Endodermal cell (in vitro differentiated cells): Measurements from ENCODE around the gene FLNC. TPM values are rescaled to one million over a fixed set of nuclear protein-coding genes. Genes with fewer than 3 reads are reported as not detected.
A peak's percentile ranks its signal among the peaks of the same experiment; 100 is the strongest.

Source experiments
- DNase-seq: peaks from one replicate; pipeline ENCODE4 v3.0.0-alpha.2; 2017
- H3K27ac ChIP-seq: 2 replicates; pipeline ENCODE4 v1.5.1; 2013; ENCODE audit warnings: mild to moderate bottlenecking, low read depth, low read length, moderate library complexity
- H3K27me3 ChIP-seq: 2 replicates; pipeline ENCODE4 v1.6.1; 2013; ENCODE audit warnings: mild to moderate bottlenecking, low read length, moderate library complexity; ENCODE audit not compliant: insufficient read depth, control insufficient read depth, poor library complexity, severe bottlenecking
- H3K36me3 ChIP-seq: 2 replicates; pipeline ENCODE4 v1.7.0; 2013; ENCODE audit warnings: mild to moderate bottlenecking, low read length, moderate library complexity; ENCODE audit not compliant: control insufficient read depth, insufficient read depth
- H3K4me1 ChIP-seq: one replicate; pipeline ENCODE4 v1.7.0; 2013; ENCODE audit warnings: low read length; ENCODE audit not compliant: control insufficient read depth, insufficient read depth
- H3K4me3 ChIP-seq: 2 replicates; pipeline ENCODE4 v1.5.1; 2013; ENCODE audit warnings: mild to moderate bottlenecking, low read length, moderate library complexity
- H3K9ac ChIP-seq: 2 replicates; pipeline ENCODE4 v1.6.1; 2013; ENCODE audit warnings: mild to moderate bottlenecking, low read length, moderate library complexity; ENCODE audit not compliant: poor library complexity, severe bottlenecking; ENCODE audit errors: extremely low read depth
- H3K9me3 ChIP-seq: 2 replicates; pipeline ENCODE4 v1.6.1; 2013; ENCODE audit warnings: mild to moderate bottlenecking, low read length, moderate library complexity; ENCODE audit not compliant: control insufficient read depth
- H3K27ac Mint-ChIP-seq: 2 replicates; pipeline ENCODE4 v1.8.0; 2020; ENCODE audit warnings: mixed read lengths
- H3K27me3 Mint-ChIP-seq: 2 replicates; pipeline ENCODE4 v1.8.0; 2021; ENCODE audit warnings: mild to moderate bottlenecking, mixed read lengths; ENCODE audit not compliant: insufficient read depth
- H3K36me3 Mint-ChIP-seq: 2 replicates; pipeline ENCODE4 v1.8.0; 2020; ENCODE audit warnings: low read depth, mixed read lengths
- H3K4me1 Mint-ChIP-seq: 2 replicates; pipeline ENCODE4 v1.8.0; 2020; ENCODE audit warnings: mixed read lengths
- H3K4me3 Mint-ChIP-seq: 2 replicates; pipeline ENCODE4 v1.8.0; 2020; ENCODE audit warnings: mild to moderate bottlenecking, moderate library complexity, mixed read lengths
- H3K9me3 Mint-ChIP-seq: 2 replicates; pipeline ENCODE4 v1.8.0; 2020; ENCODE audit warnings: mild to moderate bottlenecking, mixed read lengths
- CTCF ChIP-seq: fragments of 200-600 bp; sonication (generic); conservative IDR thresholded peaks from 2 replicates; pipeline ENCODE4 v1.5.0; 2021; ENCODE audit warnings: antibody characterized with exemption, mild to moderate bottlenecking
- WGBS, 2 experiments: methylation state at CpG; one replicate each; pipeline versions ENCODE4 v1.1.5 to v1.1.7; 2013; ENCODE audit warnings: missing lambda C conversion rate in 2 of 2, mixed read lengths in 1 of 2; ENCODE audit not compliant: insufficient coverage in 1 of 2, insufficient read length in 1 of 2; 5-methylcytosine and 5-hydroxymethylcytosine counted together
- total RNA-seq, 2 donors: library from RNA; stranded (reverse); fragmentation: NEBNext Ultra II Directional in 1 of 2; extraction: Animal tissue kit (Norgen Biotek cat#: 25700) in 1 of 2; gene quantifications; 2 replicates in 1 of 2; 3 replicates in 1 of 2; pipeline ENCODE4 v1.2.1, GENCODE V29; 2021

FLNC gene
- total RNA-seq, 2 donors from 2014 or later: 6.6 to 11.5 TPM

DNA sequence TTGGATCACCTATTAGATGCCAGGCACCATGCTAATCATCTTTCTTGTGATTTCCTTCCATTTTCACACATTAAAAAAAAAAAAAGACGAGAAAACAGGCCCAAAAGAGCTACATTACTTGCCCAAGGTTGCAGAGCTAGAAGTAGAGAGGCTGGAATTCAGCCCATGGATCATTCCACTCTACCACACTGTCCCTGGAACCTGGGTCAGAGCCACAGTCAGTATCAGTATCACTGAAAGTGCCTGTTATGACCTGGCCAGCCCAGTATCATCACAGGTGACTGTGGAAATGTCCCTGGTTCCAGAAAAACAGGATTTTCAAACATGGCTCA lies 3.3 kb upstream of the FLNC start:
- Histone ChIP-seq H3K4me3 (no peak overlapping the region), H3K27ac (no peak overlapping the region), H3K36me3 (no peaks in the 10 kb centered on the region), H3K9me3 (no peaks in the 10 kb centered on the region), H3K9ac (no peak overlapping the region), H3K27me3 (peaks cover 11% of the 10 kb centered on the region), H3K4me1 (no peaks in the 10 kb centered on the region)
- TF ChIP-seq CTCF: no peak
- Mint-ChIP-seq H3K4me1 (peaks cover 14% of the 10 kb centered on the region), H3K27ac (no peak overlapping the region), H3K36me3 (no peaks in the 10 kb centered on the region), H3K4me3 (no peak overlapping the region), H3K9me3 (no peaks in the 10 kb centered on the region), H3K27me3 (peaks cover 39% of the 10 kb centered on the region)
- WGBS, 2 experiments: 83% methylated on average over 1 of the region's 1 CpG; no CpG with 5 or more reads in 1 of the 2 experiments
- no peak for DNase-seq

DNA sequence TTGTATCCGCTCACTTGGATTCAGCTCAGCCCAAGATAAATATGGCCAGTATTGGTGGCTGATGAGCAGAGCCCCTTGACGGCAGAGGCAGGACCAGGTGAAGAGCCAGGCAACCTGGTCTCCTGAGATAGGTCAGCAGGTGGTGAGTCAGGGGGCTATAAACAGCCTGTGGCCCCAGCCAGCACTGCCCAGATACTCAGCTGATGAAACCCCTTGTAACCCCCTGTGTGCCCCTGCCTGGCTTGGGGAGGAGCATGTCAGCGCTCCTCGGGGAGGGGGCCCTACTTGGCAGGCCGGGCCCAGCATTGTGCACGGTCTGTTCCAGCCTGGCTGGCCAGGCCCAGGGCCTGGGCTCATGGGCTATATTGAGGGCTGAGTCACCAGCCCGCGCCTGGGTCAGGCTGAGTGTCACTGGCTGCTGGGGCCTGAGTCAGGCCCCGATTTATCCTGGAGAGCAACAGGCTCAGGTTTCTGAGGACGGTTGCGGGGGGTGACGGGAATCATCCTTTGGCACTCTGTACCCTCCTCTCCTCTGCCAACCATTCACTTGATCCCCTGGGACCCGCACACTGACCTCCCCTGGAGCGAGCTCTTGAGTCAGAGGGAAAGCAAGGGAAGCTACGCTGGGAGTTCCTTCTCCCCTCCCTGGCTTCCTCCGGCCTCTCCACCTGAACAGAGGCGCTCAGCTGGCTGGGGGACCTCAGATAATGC lies 2.8 kb upstream of the FLNC start:
- no peak overlapping the region for H3K4me3 ChIP-seq
- no peak overlapping the region for H3K27ac Mint-ChIP-seq
- peak overlapping the region; percentile 22 for H3K27ac ChIP-seq
- H3K36me3 ChIP-seq: no peaks in the 10 kb centered on the region
- no peaks in the 10 kb centered on the region for H3K4me1 ChIP-seq
- WGBS, 2 experiments: 57 to 71% methylated on average over 15 to 17 of the region's 17 CpGs
- no peak overlapping the region for H3K4me3 Mint-ChIP-seq
- H3K27me3 Mint-ChIP-seq: peaks cover 41% of the 10 kb centered on the region
- no peaks in the 10 kb centered on the region for H3K9me3 ChIP-seq
- TF ChIP-seq CTCF: no peak
- H3K4me1 Mint-ChIP-seq: peaks cover 16% of the 10 kb centered on the region
- H3K9ac ChIP-seq: no peak overlapping the region
- no peaks in the 10 kb centered on the region for H3K9me3 Mint-ChIP-seq
- no peaks in the 10 kb centered on the region for H3K36me3 Mint-ChIP-seq
- H3K27me3 ChIP-seq: peaks cover 11% of the 10 kb centered on the region
- peak; percentile 80 for DNase-seq

DNA sequence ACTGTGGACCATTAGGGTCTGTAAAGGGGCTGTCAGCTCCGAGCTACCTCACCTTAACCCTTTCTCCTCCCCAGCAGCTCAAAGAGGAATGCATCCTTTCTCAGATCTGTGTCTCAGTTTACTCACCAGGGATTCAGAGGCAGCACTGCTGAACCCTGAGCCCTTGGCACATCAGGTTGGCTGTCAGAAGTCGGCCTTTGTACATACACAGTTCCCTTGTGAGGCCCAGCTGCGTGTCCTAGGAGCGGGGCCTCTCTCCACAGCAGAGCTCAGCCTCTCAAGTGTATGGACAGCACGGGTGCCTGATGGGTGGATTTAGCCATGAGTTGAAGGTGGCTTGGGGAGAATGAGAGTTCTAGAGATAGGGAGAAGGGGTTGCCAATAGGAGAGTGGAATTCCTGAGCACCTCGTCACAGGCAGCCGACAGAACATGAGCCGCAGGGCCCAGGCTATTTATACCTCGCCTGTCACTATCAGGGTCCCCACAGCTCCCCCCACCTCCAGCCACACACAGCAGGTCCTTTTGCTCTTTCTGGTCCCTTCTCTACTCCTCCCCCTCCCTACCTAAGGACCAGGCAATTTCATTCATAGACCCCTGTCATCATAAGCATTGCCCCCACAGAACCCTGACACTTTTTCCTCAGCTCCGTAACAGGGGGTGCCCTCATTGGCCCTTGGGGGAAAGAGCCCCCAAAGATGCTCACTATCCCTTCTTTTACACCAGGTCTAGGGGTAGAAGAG lies 2.1 kb upstream of the FLNC start:
- peaks cover 11% of the 10 kb centered on the region for H3K27me3 ChIP-seq
- Mint-ChIP-seq H3K4me1 (peaks cover 18% of the 10 kb centered on the region), H3K27me3 (peaks cover 41% of the 10 kb centered on the region), H3K9me3 (no peaks in the 10 kb centered on the region), H3K36me3 (no peaks in the 10 kb centered on the region), H3K27ac (no peak overlapping the region), H3K4me3 (no peak overlapping the region)
- 67 to 80% methylated on average over 3 to 10 of the region's 10 CpGs for WGBS, 2 experiments
- TF ChIP-seq CTCF: no peak
- no peaks in the 10 kb centered on the region for H3K36me3 ChIP-seq
- no peak overlapping the region for H3K4me3 ChIP-seq
- peak overlapping the region; percentile 22 for H3K27ac ChIP-seq
- H3K9me3 ChIP-seq: no peaks in the 10 kb centered on the region
- H3K4me1 ChIP-seq: peaks cover 6% of the 10 kb centered on the region
- H3K9ac ChIP-seq: no peak overlapping the region
- DNase-seq: peak; percentile 57
